HG03135 (cell line): ENCODE measurements around the gene SPX.

Source experiments
- ATAC-seq: cut with Tn5 transposase; IDR thresholded peaks from one replicate; pipeline ENCODE4 v1.9.1; 2021; ENCODE audit warnings: mild to moderate bottlenecking, moderate library complexity; ENCODE audit not compliant: unreplicated experiment

SPX gene

DNA sequence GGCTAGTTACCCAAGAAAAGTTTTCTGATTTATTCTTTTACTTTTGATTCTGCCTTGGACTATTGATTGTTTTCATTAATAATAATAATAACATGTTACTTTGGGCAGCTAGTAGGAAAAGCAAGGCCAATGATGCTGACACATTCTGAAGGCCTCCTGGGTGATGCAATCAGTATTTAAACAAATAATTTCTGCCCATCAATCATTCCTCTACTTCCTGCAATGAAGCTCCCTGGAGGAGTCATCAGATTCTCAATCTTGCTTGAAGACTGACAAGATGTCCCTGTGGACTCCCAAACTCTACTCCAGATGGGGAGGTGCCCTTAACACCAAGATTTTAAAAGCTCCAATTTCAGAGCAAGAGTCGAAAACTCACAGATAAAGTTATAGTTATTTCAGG, at the start of gene SPX:
Gene SPX, plus strand, starts transcription at position 244 of the 400 bp plus-strand sequence. CDS start 177 bp downstream, outside the sequence.
- no peak for ATAC-seq

DNA sequence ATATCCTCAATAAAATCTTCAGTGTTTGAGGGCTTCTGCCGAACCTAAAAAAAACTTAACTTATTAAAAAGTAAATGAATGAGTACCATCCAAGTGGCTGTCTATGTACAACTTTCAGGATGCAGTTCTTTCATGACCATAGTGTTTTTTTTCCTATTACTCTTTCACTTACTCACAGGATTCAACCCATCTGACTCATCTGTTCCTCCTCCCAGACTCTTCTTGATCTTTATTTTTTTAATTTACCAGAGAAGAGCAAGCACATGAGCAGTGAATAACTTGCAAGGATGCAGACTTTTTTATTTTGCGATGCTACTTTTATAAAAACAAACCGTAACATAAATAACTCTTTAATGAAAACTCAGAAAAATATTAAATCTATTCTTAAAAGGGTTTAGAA, 49.1 kb upstream of the SPX start:
- no peak for ATAC-seq

GRCh38 chr12:21478756-21479455, 47.2 kb upstream of the SPX start:
- no peak for ATAC-seq

GRCh38 chr12:21483531-21483930, 42.6 kb upstream of the SPX start:
- ATAC-seq = no peak

- no peak for ATAC-seq
Measured at GRCh38 chr12:21485998-21486397, 40.1 kb upstream of the SPX start.

- no peak for ATAC-seq
Measured at GRCh38 chr12:21499765-21500164, 26.3 kb upstream of the SPX start.

- peak; percentile 1 for ATAC-seq
Measured at GRCh38 chr12:21500786-21501257, 25.3 kb upstream of the SPX start.

DNA sequence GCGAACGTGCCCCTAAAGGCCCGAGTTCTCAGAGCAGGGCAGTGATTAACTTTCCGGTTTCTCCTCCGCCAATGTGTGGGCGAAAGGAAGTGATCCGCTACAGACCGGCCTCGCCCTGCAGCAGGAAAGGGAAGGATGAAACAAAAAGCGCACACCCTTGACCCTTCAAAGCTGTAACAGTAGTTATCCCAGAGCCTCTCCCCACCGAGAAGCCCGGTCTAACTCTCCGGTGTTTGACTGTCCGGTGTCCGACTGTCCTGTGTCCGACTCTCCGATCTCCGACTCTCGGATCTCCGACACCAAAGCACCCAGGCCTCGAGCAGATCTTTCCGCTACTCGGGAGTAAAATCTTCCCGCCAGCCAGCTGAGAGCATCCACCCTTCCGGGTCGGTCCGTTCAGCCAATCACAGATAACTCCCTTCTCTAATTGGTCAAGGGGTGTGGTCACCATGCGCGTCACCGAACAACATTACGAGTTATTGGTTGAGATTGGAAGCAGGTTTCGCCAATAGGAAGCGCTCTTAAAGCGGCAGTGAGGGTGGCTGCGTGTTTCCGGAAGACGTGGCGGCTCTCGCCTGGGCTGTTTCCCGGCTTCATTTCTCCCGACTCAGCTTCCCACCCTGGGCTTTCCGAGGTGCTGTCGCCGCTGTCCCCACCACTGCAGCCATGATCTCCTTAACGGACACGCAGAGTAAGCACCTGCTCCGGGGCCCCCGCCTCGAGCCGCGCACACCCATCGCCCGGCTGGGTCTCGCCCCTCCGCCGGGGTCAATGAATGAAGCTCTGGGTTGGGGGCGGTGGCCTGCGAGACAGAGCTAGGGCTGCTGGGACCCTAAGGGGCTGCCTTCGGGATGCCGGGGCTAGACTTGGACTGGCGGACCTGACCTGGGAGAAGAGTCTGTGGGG, 24.6 kb upstream of the SPX start, which contains the start of the genes GOLT1B and RECQL:
Gene GOLT1B, plus strand, starts transcription at position 532 of the 906 bp plus-strand sequence. Its CDS starts 135 bp downstream, at position 667.
Gene RECQL, minus strand, starts transcription at position 378 of the 906 bp plus-strand sequence. CDS start 2,065 bp downstream, outside the sequence.
- peak; percentile 99 for ATAC-seq

DNA sequence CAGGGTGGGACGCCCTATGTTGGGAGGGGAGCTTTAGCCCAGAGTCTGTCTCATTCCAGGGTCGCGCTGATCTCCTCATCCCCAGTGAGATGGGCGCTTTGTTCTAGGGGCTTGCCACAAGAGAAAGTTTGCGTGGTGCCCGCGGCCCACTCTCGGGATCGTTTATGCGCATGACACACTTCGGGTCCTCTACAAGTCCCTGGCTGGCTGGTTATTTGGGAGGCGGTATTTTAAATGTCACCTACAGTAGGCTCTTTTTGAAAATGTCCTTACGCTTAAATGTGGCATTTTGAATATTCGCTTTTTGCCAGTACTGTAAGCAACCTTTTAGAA, 24.0 kb upstream of the SPX start:
- peak; percentile 13 for ATAC-seq

- no peak for ATAC-seq
Measured at GRCh38 chr12:21502872-21503271, 23.2 kb upstream of the SPX start.

- no peak for ATAC-seq
Measured at GRCh38 chr12:21505888-21506287, 20.2 kb upstream of the SPX start.

GRCh38 chr12:21507849-21508248, 18.2 kb upstream of the SPX start:
- ATAC-seq = no peak

- ATAC-seq = peak; percentile 93
Measured at GRCh38 chr12:21509768-21510167, 16.3 kb upstream of the SPX start.

GRCh38 chr12:21516281-21516680, 9.8 kb upstream of the SPX start:
- no peak for ATAC-seq

DNA sequence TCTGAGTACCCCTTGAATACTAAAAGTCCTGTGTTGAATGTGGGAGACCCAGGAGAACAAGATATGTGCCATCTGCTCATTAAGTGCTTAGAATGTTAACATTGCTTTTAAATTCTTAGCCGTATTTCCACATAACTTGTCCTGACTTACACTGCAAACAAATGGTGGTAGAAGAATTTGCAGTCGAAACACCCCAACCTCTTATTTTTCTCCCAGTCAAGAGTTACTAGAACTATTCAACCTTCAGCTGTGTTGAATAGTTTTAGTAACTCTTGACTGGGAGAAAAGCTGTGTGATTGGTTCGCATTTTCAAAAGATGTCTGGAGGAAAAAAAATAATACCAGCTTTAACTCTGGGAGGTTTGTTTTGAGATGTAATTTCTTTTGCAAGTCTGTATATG, 7.6 kb upstream of the SPX start:
- ATAC-seq = no peak

DNA sequence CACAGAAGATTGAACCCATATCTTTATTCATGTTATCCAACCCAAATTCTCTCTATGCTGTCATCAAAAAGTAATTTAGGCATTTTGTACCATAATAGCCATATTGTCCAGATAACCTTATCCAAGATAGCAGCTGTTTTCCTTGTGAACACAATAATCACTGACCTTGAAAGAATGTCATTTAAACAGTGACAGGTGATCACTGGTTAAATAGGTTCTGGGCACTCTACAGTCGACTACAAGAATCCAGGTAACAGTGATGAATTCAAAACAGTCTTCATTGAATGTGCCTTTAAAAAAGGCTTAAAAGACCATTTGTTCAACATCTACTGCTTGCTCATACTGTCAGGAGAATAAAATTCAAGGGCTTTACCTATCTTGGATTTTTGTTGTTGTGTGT, 4.6 kb upstream of the SPX start:
- no peak for ATAC-seq

DNA sequence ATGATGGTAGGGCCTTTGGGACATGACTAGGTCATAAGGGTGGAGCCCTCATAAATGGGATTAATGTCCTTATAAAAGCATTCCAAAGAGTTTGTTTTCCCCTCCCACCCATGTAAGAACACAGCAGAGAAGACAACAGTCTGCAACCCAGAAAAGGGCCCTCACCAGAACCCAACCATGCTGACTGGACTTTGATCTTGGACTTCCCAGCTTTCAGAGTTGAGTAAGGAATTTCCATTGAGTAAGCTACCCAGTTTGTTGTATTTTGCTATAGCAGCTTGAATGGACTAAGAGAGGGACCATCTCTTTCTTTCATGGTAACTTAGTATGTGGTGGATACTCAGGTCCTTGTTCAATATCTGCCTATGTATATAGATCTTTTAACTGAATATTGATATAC, 2.9 kb upstream of the SPX start:
- no peak for ATAC-seq

- no peak for ATAC-seq
Measured at GRCh38 chr12:21526721-21527345, 737 bp downstream of the SPX start.

DNA sequence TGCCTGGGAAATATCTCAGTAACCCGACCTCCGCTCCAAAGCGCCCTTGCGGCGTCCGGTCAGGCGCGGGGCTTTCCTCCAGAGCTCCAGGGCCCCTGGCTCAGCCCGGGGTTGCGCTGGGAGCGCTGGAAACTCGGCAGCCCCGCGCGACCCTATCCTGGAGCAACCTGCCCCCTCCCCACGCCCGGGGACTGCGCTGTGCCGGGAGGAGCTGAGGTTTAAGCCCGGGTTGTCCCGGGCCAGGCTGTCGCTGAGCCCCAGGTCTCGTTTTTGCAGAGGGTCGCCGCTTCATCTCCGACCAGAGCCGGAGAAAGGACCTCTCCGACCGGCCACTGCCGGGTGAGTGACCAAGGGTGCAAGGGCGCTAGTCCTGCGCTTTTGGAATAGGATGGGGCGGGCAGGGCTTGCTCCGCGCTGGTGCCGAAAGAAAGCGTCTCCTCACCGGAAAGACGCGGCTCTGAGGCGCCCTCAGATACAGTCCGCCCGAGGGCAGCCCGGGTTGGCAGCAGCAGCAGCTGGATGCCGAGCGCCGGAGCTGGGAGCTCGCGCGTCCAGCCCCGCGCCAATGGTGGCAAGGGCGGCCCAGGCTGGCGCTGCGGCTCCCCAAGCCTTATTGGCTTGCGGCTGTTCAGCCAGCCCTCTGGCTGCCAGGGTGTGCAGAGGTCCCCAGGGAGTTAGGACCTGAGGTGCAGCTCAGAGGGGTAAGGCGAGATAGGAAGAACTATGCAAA, 1.5 kb downstream of the SPX start:
- ATAC-seq = peak; percentile 86

DNA sequence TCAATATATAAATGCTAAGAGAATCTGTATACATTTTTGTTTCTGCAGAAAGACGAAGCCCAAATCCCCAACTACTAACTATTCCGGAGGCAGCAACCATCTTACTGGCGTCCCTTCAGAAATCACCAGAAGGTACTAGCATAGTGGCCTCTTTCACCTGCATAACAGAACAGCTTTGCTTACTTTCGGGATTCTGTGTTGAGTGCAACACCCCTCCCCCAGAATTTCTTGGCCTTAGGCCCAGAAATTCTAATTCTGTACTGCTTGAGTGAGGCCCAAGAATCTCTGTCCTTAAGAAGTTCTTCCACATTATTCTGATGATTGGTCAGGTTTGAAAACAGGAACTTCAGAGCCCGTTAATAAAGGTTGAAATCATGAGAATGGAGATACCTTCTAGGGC, 2.9 kb downstream of the SPX start:
- no peak for ATAC-seq

- ATAC-seq = no peak
Measured at GRCh38 chr12:21529456-21529855, 3.4 kb downstream of the SPX start.
